SK-N-SH treated with all-trans-retinoic acid at 6 μM for 48 hours (cell line): ENCODE data around the gene STEAP1B.

Source experiments
- ATAC-seq: fragments of 200-7000 bp; cut with Tn5 transposase; 3 replicates; pipeline ENCODE4 v1.9.1; 2020; ENCODE audit warnings: mild to moderate bottlenecking, moderate library complexity
- ARNTL ChIP-seq: fragments of 450-650 bp; formaldehyde crosslinking; IDR thresholded peaks from 2 replicates; pipeline ENCODE4 v1.5.0; 2020; ENCODE audit warnings: low read depth, mild to moderate bottlenecking, moderate library complexity, borderline replicate concordance
- CSDC2 ChIP-seq: fragments of 250-450 bp; sonication (Bioruptor Pico); IDR thresholded peaks from 2 replicates; pipeline ENCODE4 v1.5.0; 2020; ENCODE audit warnings: mild to moderate bottlenecking, moderate library complexity
- GLIS3 ChIP-seq: fragments of 250-450 bp; sonication (Bioruptor Pico); IDR thresholded peaks from 2 replicates; pipeline ENCODE4 v1.5.0; 2020; ENCODE audit warnings: mild to moderate bottlenecking, moderate library complexity
- ISL1 ChIP-seq: fragments of 250-450 bp; sonication (Bioruptor Pico); IDR thresholded peaks from 2 replicates; pipeline ENCODE4 v2.1.2; 2022; ENCODE audit warnings: mild to moderate bottlenecking, moderate library complexity
- OSR1 ChIP-seq: fragments of 250-450 bp; sonication (Bioruptor Pico); IDR thresholded peaks from 2 replicates; pipeline ENCODE4 v1.8.0; 2022; ENCODE audit warnings: moderate library complexity, mild to moderate bottlenecking, inconsistent platforms
- RARB ChIP-seq: fragments of 250-450 bp; sonication (Bioruptor Pico); IDR thresholded peaks from 2 replicates; pipeline ENCODE4 v1.8.0; 2021; ENCODE audit warnings: mild to moderate bottlenecking, moderate library complexity
- SNAI2 ChIP-seq: fragments of 250-450 bp; sonication (Bioruptor Pico); IDR thresholded peaks from 2 replicates; pipeline ENCODE4 v1.5.0; 2020; ENCODE audit warnings: mild to moderate bottlenecking, moderate library complexity
- TCF4 ChIP-seq: fragments of 250-450 bp; sonication (Bioruptor Pico); IDR thresholded peaks from 2 replicates; pipeline ENCODE4 v1.8.0; 2021; ENCODE audit warnings: mild to moderate bottlenecking, moderate library complexity, borderline replicate concordance
- TOX ChIP-seq: fragments of 250-450 bp; sonication (Bioruptor Pico); IDR thresholded peaks from 2 replicates; pipeline ENCODE4 v1.8.0; 2021; ENCODE audit warnings: mild to moderate bottlenecking, moderate library complexity, borderline replicate concordance
- ZC3H10 ChIP-seq: fragments of 250-450 bp; sonication (Bioruptor Pico); IDR thresholded peaks from 2 replicates; pipeline ENCODE4 v1.5.1; 2021; ENCODE audit warnings: mild to moderate bottlenecking, moderate library complexity
- ZFP3 ChIP-seq: fragments of 250-450 bp; sonication (Bioruptor Pico); IDR thresholded peaks from 2 replicates; pipeline ENCODE4 v1.5.0; 2020; ENCODE audit warnings: mild to moderate bottlenecking, moderate library complexity
- ZFP30 ChIP-seq: fragments of 450-650 bp; formaldehyde crosslinking; IDR thresholded peaks from 2 replicates; pipeline ENCODE4 v1.5.0; 2022; ENCODE audit warnings: mild to moderate bottlenecking, moderate library complexity
- ZNF565 ChIP-seq: fragments of 450-650 bp; formaldehyde crosslinking; conservative IDR thresholded peaks from 2 replicates; pipeline ENCODE4 v1.5.0; 2020; ENCODE audit warnings: low read depth, mild to moderate bottlenecking, moderate library complexity
- ZNF70 ChIP-seq: fragments of 450-650 bp; formaldehyde crosslinking; IDR thresholded peaks from 2 replicates; pipeline ENCODE4 v1.5.0; 2020; ENCODE audit warnings: mild to moderate bottlenecking, moderate library complexity
- ZNF8 ChIP-seq: fragments of 450-650 bp; formaldehyde crosslinking; IDR thresholded peaks from 2 replicates; pipeline ENCODE4 v1.5.0; 2020; ENCODE audit warnings: mild to moderate bottlenecking, moderate library complexity
- TF ChIP-seq, protein P1 (sequence below): fragments of 250-450 bp; sonication (Bioruptor Pico); IDR thresholded peaks from 2 replicates; pipeline ENCODE4 v1.5.1; 2020; ENCODE audit warnings: low read depth, mild to moderate bottlenecking, moderate library complexity
- TF ChIP-seq, protein P2 (sequence below): fragments of 250-450 bp; sonication (Bioruptor Pico); IDR thresholded peaks from 2 replicates; pipeline ENCODE4 v1.5.0; 2020; ENCODE audit warnings: mild to moderate bottlenecking, moderate library complexity
- TF ChIP-seq, protein P3 (sequence below): fragments of 250-450 bp; sonication (Bioruptor Pico); IDR thresholded peaks from 2 replicates; pipeline ENCODE4 v1.8.0; 2021; ENCODE audit warnings: low read depth, mild to moderate bottlenecking, moderate library complexity, borderline replicate concordance
- TF ChIP-seq, protein P4 (sequence below): fragments of 250-450 bp; sonication (Bioruptor Pico); IDR thresholded peaks from 2 replicates; pipeline ENCODE4 v1.8.0; 2020; ENCODE audit warnings: mild to moderate bottlenecking, moderate library complexity, borderline replicate concordance

Gene STEAP1B

GRCh38 chr7:22433710-22434460 is 66.1 kb downstream of the STEAP1B start:
- TF ChIP-seq ZNF565, result no peak
- no peak for TF ChIP-seq OSR1
- TF ChIP-seq TCF4 (CRISPR knock-in tag), result peak; percentile 26; the same call in 1 of the 2 replicates
- TF ChIP-seq, protein P1, sequence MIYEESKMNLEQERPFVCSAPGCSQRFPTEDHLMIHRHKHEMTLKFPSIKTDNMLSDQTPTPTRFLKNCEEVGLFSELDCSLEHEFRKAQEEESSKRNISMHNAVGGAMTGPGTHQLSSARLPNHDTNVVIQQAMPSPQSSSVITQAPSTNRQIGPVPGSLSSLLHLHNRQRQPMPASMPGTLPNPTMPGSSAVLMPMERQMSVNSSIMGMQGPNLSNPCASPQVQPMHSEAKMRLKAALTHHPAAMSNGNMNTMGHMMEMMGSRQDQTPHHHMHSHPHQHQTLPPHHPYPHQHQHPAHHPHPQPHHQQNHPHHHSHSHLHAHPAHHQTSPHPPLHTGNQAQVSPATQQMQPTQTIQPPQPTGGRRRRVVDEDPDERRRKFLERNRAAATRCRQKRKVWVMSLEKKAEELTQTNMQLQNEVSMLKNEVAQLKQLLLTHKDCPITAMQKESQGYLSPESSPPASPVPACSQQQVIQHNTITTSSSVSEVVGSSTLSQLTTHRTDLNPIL (CRISPR knock-in tag), result 0 out of 2 replicates have a peak, but pooled peaks have one; percentile 44
- TF ChIP-seq, protein P2, sequence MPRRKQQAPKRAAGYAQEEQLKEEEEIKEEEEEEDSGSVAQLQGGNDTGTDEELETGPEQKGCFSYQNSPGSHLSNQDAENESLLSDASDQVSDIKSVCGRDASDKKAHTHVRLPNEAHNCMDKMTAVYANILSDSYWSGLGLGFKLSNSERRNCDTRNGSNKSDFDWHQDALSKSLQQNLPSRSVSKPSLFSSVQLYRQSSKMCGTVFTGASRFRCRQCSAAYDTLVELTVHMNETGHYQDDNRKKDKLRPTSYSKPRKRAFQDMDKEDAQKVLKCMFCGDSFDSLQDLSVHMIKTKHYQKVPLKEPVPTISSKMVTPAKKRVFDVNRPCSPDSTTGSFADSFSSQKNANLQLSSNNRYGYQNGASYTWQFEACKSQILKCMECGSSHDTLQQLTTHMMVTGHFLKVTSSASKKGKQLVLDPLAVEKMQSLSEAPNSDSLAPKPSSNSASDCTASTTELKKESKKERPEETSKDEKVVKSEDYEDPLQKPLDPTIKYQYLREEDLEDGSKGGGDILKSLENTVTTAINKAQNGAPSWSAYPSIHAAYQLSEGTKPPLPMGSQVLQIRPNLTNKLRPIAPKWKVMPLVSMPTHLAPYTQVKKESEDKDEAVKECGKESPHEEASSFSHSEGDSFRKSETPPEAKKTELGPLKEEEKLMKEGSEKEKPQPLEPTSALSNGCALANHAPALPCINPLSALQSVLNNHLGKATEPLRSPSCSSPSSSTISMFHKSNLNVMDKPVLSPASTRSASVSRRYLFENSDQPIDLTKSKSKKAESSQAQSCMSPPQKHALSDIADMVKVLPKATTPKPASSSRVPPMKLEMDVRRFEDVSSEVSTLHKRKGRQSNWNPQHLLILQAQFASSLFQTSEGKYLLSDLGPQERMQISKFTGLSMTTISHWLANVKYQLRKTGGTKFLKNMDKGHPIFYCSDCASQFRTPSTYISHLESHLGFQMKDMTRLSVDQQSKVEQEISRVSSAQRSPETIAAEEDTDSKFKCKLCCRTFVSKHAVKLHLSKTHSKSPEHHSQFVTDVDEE (CRISPR knock-in tag), result no peak
- peak; percentile 64; the same call in 1 of the 2 replicates for TF ChIP-seq ZFP3 (CRISPR knock-in tag)
- TF ChIP-seq, all 23 proteins: peak for 3
- ATAC-seq, result peak; percentile 51

GRCh38 chr7:22433165-22433700 is 66.8 kb downstream of the STEAP1B start:
- peak; percentile 66 for ATAC-seq

GRCh38 chr7:22432203-22432718 is 67.7 kb downstream of the STEAP1B start:
- TF ChIP-seq CSDC2 (CRISPR knock-in tag) (no peak), ZNF8 (CRISPR knock-in tag) (no peak), ISL1 (no peak), ZC3H10 (CRISPR knock-in tag) (no peak), ZNF70 (CRISPR knock-in tag) (no peak), RARB (CRISPR knock-in tag) (no peak), GLIS3 (CRISPR knock-in tag) (no peak), ZNF565 (no peak), TOX (CRISPR knock-in tag) (no peak)
- TF ChIP-seq, protein P2 (CRISPR knock-in tag), result no peak
- TF ChIP-seq, protein P3, sequence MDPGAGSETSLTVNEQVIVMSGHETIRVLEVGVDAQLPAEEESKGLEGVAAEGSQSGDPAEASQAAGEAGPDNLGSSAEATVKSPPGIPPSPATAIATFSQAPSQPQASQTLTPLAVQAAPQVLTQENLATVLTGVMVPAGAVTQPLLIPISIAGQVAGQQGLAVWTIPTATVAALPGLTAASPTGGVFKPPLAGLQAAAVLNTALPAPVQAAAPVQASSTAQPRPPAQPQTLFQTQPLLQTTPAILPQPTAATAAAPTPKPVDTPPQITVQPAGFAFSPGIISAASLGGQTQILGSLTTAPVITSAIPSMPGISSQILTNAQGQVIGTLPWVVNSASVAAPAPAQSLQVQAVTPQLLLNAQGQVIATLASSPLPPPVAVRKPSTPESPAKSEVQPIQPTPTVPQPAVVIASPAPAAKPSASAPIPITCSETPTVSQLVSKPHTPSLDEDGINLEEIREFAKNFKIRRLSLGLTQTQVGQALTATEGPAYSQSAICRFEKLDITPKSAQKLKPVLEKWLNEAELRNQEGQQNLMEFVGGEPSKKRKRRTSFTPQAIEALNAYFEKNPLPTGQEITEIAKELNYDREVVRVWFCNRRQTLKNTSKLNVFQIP, result no peak
- ATAC-seq, result no peak

- ATAC-seq, result no peak
- TF ChIP-seq ZNF565 (no peak), ZFP30 (CRISPR knock-in tag) (no peak), SNAI2 (CRISPR knock-in tag) (no peak), RARB (CRISPR knock-in tag) (no peak), ZNF70 (CRISPR knock-in tag) (no peak), OSR1 (no peak), TCF4 (CRISPR knock-in tag) (no peak), ZFP3 (CRISPR knock-in tag) (no peak), ZNF8 (CRISPR knock-in tag) (no peak), ZC3H10 (CRISPR knock-in tag) (no peak), ARNTL (CRISPR knock-in tag) (no peak)
- TF ChIP-seq, protein P4, sequence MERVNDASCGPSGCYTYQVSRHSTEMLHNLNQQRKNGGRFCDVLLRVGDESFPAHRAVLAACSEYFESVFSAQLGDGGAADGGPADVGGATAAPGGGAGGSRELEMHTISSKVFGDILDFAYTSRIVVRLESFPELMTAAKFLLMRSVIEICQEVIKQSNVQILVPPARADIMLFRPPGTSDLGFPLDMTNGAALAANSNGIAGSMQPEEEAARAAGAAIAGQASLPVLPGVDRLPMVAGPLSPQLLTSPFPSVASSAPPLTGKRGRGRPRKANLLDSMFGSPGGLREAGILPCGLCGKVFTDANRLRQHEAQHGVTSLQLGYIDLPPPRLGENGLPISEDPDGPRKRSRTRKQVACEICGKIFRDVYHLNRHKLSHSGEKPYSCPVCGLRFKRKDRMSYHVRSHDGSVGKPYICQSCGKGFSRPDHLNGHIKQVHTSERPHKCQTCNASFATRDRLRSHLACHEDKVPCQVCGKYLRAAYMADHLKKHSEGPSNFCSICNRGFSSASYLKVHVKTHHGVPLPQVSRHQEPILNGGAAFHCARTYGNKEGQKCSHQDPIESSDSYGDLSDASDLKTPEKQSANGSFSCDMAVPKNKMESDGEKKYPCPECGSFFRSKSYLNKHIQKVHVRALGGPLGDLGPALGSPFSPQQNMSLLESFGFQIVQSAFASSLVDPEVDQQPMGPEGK (CRISPR knock-in tag), result no peak
- TF ChIP-seq, protein P1 (CRISPR knock-in tag), result no peak
- TF ChIP-seq, protein P3, result no peak
- TF ChIP-seq, all 23 proteins: peak for 0
Measured at GRCh38 chr7:22430457-22430856, 69.5 kb downstream of the STEAP1B start.
